Astrocyte of the cerebellum (primary cell): ENCODE measurements around the gene NMT2.

Source experiments
- DNase-seq: peaks from one replicate; pipeline ENCODE4 v3.0.0-alpha.2; 2011; ENCODE audit warnings: low read depth
- H3K4me3 ChIP-seq: 2 replicates; pipeline ENCODE4 v1.5.1; 2011; ENCODE audit warnings: mild to moderate bottlenecking, low read depth, low read length, moderate library complexity
- CTCF ChIP-seq: IDR thresholded peaks from 2 replicates; pipeline ENCODE4 v1.5.1; 2012; ENCODE audit warnings: low read length, low read depth, moderate library complexity, mild to moderate bottlenecking; ENCODE audit errors: missing control alignments
- in situ Hi-C: cut with HindIII; loops from 2 replicates; pipeline ENCODE4 v1.10.0; 2017; ENCODE audit warnings: low sequenced_read_pairs

NMT2 gene

GRCh38 chr10:15091418-15091817 lies 77.1 kb downstream of the NMT2 start:
- no peak for DNase-seq
- in situ Hi-C loops, result loop anchor here (5.0 kb wide), 1 partner anchor 64 kb away; no protein-coding TSS in a partner anchor
- no peak for TF ChIP-seq CTCF
- no peak overlapping the region for H3K4me3 ChIP-seq

GRCh38 chr10:15088428-15089261 lies 79.8 kb downstream of the NMT2 start, which contains the start of gene ACBD7:
TSS of gene ACBD7 (minus strand) at chr10:15088776. CDS start at chr10:15088728, 48 bp downstream.
- peak within 1 kb of the TSS; percentile 59 for H3K4me3 ChIP-seq
- peak; percentile 45 for TF ChIP-seq CTCF
- in situ Hi-C loops, result no loop called here
- DNase-seq, result peak; percentile 42

GRCh38 chr10:15084502-15084922 lies 84.0 kb downstream of the NMT2 start:
- peak; percentile 92 for DNase-seq
- no peak for TF ChIP-seq CTCF
- peak overlapping the region; percentile 41 for H3K4me3 ChIP-seq
- in situ Hi-C loops, result no loop called here

- TF ChIP-seq CTCF, result peak; percentile 18
- DNase-seq, result no peak
- H3K4me3 ChIP-seq, result peak overlapping the region; percentile 41
- in situ Hi-C loops, result no loop called here
Observed at GRCh38 chr10:15083674-15084501, 84.6 kb downstream of the NMT2 start.

GRCh38 chr10:15075421-15075820 lies 93.1 kb downstream of the NMT2 start:
- H3K4me3 ChIP-seq, result no peak overlapping the region
- DNase-seq, result no peak
- in situ Hi-C loops, result no loop called here
- no peak for TF ChIP-seq CTCF

GRCh38 chr10:15072358-15072757 lies 96.1 kb downstream of the NMT2 start:
- H3K4me3 ChIP-seq, result no peak overlapping the region
- in situ Hi-C loops, result no loop called here
- DNase-seq, result no peak
- no peak for TF ChIP-seq CTCF
